K562 (cell line): ENCODE data around the gene MON2. TPM values are rescaled to one million over a fixed set of nuclear protein-coding genes. Genes with fewer than 3 reads are reported as not detected.

Experiments
- NFRKB ChIP-seq: fragments of 450-650 bp; IDR thresholded peaks from 2 replicates; pipeline ENCODE4 v1.6.1; 2016; ENCODE audit warnings: low read depth
- NR2C1 ChIP-seq, 2 experiments: fragments of 450-650 bp; IDR thresholded peaks; 2 replicates each; pipeline ENCODE4 v1.6.1; 2017; ENCODE audit warnings: mild to moderate bottlenecking in 2 of 2, antibody characterized with exemption in 1 of 2, inconsistent platforms in 1 of 2, missing compliant biosample characterization in 1 of 2, missing genetic modification characterization in 1 of 2
- RBM14 ChIP-seq: fragments of 200-400 bp; formaldehyde crosslinking; IDR thresholded peaks from 2 replicates; pipeline ENCODE4 v1.6.1; 2018; ENCODE audit warnings: low read depth, mild to moderate bottlenecking, low read length, moderate library complexity, borderline replicate concordance; ENCODE audit not compliant: insufficient read depth
- TOE1 ChIP-seq, 2 experiments: fragments of 450-650 bp in 1 of 2; sonication (generic) in 1 of 2; formaldehyde crosslinking in 1 of 2; IDR thresholded peaks; 2 replicates each; pipeline versions ENCODE4 v1.7.1 to v1.8.0; 2016 to 2022; ENCODE audit warnings: borderline replicate concordance in 2 of 2, mild to moderate bottlenecking in 2 of 2, antibody characterized with exemption in 1 of 2, inconsistent platforms in 1 of 2, low read depth in 1 of 2, missing genetic modification reagents in 1 of 2, moderate library complexity in 1 of 2
- polyA plus RNA-seq, 8 experiments: library from polyadenylated mRNA; depleted of rRNA in 4 of 8; stranded (reverse) in 5 of 8; unstranded in 3 of 8; fragments of >200 nt; fragmentation: Nextera tagmentation in 2 of 8; fragmentation: Illumina TruSeq in 1 of 8; extraction: Ambion mirVana in 2 of 8; extraction: Trizol in 1 of 8; gene quantifications; 2 replicates each; pipeline versions ENCODE4 v1.2.1 to v1.2.3, GENCODE V29; 2011 to 2014; ENCODE audit warnings: inconsistent platforms in 1 of 8, missing spikeins in 1 of 8
- total RNA-seq, 7 experiments: library from RNA; depleted of rRNA in 6 of 7; stranded (reverse); fragments of >200 nt in 6 of 7; fragmentation: Illumina TruSeq in 2 of 7; extraction: Trizol in 2 of 7; gene quantifications; 2 replicates each; pipeline versions ENCODE4 v1.2.1 to v1.2.3, GENCODE V29; 2011 to 2021; ENCODE audit warnings: low replicate concordance in 1 of 7
- TF ChIP-seq, protein P1 (sequence below): fragments of 450-650 bp; IDR thresholded peaks from 2 replicates; pipeline ENCODE4 v1.6.1; 2016; ENCODE audit warnings: mild to moderate bottlenecking, moderate library complexity
- TF ChIP-seq, protein P2 (sequence below), 2 experiments: fragments of 450-650 bp; IDR thresholded peaks; 2 replicates each; pipeline ENCODE4 v1.6.1; 2018; ENCODE audit warnings: mild to moderate bottlenecking in 2 of 2, low read depth in 1 of 2; ENCODE audit not compliant: partially characterized antibody in 2 of 2

Gene MON2
- total and polyA plus RNA-seq, 9 of the 15 experiments (the other 6 are each of a cell fraction or from before 2014, with no cell fraction given): 3.6 to 31.6 (median 16.8) TPM

DNA sequence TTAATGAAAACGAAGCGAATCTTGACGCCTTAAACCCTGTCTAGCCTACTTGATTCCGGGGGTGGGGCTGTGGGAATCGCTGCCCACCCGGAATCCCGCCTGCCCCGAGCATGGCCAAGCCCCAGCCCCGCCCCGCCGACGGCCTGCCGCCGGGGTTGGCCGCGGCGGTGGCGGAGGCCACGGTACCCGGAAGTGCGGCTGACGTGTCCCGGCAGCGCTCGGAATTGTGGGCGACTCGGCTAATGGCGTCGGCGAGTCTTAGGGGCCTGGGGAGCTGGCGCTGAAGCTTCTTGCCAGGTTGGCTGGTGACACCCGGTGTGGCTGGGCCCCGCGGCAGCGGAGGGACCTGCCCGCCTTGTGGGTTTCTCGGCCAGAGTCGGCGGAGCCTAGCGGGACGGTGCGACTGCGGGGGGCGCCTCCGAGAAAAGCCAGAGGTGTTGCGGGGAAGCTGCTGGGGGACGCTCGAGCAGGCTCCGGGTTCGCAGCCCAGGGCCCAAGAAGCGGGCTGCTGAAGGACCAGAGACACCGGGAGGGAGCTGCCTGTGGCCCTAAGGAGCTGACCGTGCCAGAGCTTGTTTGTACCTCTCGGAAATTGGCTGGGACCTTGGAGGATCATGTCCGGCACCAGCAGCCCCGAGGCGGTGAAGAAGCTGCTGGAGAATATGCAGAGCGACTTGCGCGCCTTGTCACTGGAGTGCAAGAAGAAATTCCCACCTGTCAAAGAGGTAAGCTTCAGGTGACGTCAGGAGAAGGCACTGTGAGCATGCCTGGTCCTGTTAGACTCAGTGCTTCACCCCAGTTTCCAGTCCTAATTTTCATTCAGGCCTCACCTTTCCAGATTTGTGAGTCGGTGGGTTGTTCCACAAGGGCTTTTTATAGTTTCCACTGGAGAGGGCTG lies at the start of gene MON2 (continued):
- TF ChIP-seq, protein P1, sequence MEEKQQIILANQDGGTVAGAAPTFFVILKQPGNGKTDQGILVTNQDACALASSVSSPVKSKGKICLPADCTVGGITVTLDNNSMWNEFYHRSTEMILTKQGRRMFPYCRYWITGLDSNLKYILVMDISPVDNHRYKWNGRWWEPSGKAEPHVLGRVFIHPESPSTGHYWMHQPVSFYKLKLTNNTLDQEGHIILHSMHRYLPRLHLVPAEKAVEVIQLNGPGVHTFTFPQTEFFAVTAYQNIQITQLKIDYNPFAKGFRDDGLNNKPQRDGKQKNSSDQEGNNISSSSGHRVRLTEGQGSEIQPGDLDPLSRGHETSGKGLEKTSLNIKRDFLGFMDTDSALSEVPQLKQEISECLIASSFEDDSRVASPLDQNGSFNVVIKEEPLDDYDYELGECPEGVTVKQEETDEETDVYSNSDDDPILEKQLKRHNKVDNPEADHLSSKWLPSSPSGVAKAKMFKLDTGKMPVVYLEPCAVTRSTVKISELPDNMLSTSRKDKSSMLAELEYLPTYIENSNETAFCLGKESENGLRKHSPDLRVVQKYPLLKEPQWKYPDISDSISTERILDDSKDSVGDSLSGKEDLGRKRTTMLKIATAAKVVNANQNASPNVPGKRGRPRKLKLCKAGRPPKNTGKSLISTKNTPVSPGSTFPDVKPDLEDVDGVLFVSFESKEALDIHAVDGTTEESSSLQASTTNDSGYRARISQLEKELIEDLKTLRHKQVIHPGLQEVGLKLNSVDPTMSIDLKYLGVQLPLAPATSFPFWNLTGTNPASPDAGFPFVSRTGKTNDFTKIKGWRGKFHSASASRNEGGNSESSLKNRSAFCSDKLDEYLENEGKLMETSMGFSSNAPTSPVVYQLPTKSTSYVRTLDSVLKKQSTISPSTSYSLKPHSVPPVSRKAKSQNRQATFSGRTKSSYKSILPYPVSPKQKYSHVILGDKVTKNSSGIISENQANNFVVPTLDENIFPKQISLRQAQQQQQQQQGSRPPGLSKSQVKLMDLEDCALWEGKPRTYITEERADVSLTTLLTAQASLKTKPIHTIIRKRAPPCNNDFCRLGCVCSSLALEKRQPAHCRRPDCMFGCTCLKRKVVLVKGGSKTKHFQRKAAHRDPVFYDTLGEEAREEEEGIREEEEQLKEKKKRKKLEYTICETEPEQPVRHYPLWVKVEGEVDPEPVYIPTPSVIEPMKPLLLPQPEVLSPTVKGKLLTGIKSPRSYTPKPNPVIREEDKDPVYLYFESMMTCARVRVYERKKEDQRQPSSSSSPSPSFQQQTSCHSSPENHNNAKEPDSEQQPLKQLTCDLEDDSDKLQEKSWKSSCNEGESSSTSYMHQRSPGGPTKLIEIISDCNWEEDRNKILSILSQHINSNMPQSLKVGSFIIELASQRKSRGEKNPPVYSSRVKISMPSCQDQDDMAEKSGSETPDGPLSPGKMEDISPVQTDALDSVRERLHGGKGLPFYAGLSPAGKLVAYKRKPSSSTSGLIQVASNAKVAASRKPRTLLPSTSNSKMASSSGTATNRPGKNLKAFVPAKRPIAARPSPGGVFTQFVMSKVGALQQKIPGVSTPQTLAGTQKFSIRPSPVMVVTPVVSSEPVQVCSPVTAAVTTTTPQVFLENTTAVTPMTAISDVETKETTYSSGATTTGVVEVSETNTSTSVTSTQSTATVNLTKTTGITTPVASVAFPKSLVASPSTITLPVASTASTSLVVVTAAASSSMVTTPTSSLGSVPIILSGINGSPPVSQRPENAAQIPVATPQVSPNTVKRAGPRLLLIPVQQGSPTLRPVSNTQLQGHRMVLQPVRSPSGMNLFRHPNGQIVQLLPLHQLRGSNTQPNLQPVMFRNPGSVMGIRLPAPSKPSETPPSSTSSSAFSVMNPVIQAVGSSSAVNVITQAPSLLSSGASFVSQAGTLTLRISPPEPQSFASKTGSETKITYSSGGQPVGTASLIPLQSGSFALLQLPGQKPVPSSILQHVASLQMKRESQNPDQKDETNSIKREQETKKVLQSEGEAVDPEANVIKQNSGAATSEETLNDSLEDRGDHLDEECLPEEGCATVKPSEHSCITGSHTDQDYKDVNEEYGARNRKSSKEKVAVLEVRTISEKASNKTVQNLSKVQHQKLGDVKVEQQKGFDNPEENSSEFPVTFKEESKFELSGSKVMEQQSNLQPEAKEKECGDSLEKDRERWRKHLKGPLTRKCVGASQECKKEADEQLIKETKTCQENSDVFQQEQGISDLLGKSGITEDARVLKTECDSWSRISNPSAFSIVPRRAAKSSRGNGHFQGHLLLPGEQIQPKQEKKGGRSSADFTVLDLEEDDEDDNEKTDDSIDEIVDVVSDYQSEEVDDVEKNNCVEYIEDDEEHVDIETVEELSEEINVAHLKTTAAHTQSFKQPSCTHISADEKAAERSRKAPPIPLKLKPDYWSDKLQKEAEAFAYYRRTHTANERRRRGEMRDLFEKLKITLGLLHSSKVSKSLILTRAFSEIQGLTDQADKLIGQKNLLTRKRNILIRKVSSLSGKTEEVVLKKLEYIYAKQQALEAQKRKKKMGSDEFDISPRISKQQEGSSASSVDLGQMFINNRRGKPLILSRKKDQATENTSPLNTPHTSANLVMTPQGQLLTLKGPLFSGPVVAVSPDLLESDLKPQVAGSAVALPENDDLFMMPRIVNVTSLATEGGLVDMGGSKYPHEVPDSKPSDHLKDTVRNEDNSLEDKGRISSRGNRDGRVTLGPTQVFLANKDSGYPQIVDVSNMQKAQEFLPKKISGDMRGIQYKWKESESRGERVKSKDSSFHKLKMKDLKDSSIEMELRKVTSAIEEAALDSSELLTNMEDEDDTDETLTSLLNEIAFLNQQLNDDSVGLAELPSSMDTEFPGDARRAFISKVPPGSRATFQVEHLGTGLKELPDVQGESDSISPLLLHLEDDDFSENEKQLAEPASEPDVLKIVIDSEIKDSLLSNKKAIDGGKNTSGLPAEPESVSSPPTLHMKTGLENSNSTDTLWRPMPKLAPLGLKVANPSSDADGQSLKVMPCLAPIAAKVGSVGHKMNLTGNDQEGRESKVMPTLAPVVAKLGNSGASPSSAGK: peak; percentile 87
- TF ChIP-seq, protein P2, sequence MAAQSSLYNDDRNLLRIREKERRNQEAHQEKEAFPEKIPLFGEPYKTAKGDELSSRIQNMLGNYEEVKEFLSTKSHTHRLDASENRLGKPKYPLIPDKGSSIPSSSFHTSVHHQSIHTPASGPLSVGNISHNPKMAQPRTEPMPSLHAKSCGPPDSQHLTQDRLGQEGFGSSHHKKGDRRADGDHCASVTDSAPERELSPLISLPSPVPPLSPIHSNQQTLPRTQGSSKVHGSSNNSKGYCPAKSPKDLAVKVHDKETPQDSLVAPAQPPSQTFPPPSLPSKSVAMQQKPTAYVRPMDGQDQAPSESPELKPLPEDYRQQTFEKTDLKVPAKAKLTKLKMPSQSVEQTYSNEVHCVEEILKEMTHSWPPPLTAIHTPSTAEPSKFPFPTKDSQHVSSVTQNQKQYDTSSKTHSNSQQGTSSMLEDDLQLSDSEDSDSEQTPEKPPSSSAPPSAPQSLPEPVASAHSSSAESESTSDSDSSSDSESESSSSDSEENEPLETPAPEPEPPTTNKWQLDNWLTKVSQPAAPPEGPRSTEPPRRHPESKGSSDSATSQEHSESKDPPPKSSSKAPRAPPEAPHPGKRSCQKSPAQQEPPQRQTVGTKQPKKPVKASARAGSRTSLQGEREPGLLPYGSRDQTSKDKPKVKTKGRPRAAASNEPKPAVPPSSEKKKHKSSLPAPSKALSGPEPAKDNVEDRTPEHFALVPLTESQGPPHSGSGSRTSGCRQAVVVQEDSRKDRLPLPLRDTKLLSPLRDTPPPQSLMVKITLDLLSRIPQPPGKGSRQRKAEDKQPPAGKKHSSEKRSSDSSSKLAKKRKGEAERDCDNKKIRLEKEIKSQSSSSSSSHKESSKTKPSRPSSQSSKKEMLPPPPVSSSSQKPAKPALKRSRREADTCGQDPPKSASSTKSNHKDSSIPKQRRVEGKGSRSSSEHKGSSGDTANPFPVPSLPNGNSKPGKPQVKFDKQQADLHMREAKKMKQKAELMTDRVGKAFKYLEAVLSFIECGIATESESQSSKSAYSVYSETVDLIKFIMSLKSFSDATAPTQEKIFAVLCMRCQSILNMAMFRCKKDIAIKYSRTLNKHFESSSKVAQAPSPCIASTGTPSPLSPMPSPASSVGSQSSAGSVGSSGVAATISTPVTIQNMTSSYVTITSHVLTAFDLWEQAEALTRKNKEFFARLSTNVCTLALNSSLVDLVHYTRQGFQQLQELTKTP (IDR thresholded peaks at IDR 0.05; ENCODE audit: low read depth in 1 of 2, partially characterized antibody in 2 of 2): no peak
- TF ChIP-seq RBM14: no peak
- TF ChIP-seq TOE1 (IDR thresholded peaks at IDR 0.05; ENCODE audit: borderline replicate concordance): no peak
- TF ChIP-seq TOE1 (CRISPR knock-in tag; IDR thresholded peaks at IDR 0.05; ENCODE audit: borderline replicate concordance, low read depth): no peak
- peak; percentile 58; the same call in 1 of the 2 replicates for TF ChIP-seq NFRKB
- TF ChIP-seq NR2C1 (IDR thresholded peaks at IDR 0.05): no peak
- no peak for TF ChIP-seq NR2C1 (tag; IDR thresholded peaks at IDR 0.05)
